Retinal pigment epithelial cell (primary cell): ENCODE data around the gene SH2B3.

Experiments
- DNase-seq: peaks from one replicate; pipeline ENCODE4 v3.0.0-alpha.2; 2010; ENCODE audit warnings: low read depth
- H3K4me3 ChIP-seq: 2 replicates; pipeline ENCODE4 v1.5.1; 2011; ENCODE audit warnings: mild to moderate bottlenecking, low read length, control low read depth, moderate library complexity
- TF ChIP-seq, protein P1 (sequence below): conservative IDR thresholded peaks from 2 replicates; pipeline ENCODE4 v1.5.1; 2011; ENCODE audit warnings: low read depth, low read length, control low read depth, inconsistent platforms

The SH2B3 gene

DNA sequence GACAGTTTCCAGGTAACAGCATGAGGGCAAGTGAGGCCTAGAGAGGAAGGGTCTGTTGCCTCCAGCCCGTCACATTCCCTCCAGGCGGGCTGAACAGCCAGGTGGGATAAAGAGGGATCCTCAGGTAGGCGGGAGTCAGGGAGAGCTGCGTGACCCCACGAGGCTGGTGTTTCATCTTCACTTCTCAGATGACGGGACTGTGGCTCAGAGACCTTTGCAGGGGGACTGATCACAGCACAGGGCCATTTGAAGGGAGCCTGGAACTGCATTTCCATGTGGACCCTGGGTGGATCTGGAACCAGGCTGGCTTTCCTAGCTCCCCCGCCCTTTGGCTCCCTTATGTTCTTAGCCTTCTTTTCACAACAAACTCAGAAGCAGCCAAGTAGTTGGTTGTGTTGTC lies 37.4 kb downstream of the SH2B3 start:
- no peak overlapping the region for H3K4me3 ChIP-seq
- TF ChIP-seq, protein P1, sequence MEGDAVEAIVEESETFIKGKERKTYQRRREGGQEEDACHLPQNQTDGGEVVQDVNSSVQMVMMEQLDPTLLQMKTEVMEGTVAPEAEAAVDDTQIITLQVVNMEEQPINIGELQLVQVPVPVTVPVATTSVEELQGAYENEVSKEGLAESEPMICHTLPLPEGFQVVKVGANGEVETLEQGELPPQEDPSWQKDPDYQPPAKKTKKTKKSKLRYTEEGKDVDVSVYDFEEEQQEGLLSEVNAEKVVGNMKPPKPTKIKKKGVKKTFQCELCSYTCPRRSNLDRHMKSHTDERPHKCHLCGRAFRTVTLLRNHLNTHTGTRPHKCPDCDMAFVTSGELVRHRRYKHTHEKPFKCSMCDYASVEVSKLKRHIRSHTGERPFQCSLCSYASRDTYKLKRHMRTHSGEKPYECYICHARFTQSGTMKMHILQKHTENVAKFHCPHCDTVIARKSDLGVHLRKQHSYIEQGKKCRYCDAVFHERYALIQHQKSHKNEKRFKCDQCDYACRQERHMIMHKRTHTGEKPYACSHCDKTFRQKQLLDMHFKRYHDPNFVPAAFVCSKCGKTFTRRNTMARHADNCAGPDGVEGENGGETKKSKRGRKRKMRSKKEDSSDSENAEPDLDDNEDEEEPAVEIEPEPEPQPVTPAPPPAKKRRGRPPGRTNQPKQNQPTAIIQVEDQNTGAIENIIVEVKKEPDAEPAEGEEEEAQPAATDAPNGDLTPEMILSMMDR, result no peak
- no peak for DNase-seq

DNA sequence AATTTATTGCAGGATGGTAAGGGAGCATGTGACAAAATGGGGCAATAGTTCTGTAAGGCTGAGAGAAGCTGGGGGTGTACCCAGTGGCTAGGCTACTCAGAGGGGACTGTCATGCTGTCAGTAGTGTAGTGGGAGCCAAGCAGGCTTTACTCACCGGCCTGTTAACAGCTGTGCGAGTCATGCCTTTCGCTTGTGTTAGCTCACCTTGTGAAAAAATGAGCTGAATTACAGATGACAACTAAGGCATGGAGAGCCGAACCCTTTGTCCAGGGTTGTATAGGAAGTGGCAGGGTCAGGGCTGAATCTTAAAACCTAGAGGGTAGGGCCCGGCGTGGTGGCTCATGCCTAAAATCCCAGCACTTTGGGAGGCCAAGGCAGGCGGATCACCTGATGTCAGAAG lies 37.9 kb downstream of the SH2B3 start:
- no peak overlapping the region for H3K4me3 ChIP-seq
- TF ChIP-seq, protein P1, result no peak
- DNase-seq, result no peak

DNA sequence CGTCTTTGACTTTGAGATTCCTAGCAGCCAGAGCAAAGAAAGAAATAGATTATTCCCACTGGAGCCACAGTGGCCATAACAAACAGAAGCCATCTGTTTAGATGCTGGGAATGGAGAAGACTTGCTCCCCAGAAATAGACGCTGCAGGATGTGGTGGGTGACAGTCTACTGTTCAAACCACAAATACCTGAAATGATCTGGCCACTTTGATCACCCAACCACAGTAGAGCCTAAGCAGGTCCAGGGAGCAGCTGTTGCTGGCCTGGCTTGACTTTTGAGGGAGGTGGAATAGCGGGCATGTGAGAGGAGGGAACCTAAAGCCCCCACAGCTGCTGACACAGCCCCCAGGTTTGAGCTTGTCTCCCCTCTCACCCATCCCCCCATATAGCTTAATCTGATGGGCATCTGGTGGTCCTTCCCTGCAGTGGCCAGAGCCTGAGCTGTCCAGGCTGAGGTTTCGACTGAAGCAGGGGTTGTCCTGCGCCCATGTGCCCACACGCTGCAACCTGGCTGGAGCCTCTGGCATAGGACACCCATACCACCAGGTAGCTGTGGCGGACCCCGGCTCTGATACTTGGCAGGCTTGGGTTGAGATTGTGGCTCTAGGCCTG lies 38.7 kb downstream of the SH2B3 start:
- TF ChIP-seq, protein P1, result no peak
- no peak overlapping the region for H3K4me3 ChIP-seq
- no peak for DNase-seq

DNA sequence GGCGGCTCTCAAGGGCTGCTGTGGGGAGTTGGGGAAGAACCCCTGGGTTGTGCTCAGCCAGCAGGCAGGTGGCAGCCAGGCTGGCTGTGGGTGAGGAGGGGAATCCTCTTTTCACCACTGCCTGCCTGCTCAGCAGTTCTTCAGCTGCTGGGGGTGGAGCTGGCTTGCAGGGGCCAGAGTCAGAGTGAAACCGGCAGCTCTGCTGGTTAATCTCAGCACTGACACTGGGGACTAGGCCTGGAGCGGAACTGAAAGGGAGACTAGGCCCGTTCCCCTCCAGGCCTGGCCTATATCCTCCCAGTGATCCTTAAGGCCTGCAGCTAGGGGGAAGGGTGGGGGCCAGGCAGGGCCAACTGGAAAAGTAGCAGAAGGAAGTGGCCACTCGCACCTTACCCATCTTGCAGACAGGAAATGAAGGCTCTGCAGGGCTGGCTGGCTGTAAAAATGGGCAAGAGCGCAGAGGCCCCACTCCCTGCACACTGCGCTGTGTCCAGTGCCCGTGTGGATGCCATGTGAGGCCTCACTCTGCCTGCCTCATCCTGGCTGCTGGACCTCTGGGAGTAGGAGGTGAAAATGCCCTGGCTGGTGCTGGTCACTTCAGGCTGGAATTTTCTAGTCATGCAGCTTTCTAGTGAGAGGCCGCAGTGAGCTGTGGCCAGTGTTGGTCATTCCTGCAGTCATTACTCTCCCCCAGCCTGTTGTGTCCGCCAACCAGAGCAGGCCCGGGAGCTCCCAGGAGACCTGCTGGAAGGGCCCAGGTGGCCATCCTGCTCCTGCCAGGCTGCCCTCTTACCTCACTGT lies 39.4 kb downstream of the SH2B3 start:
- TF ChIP-seq, protein P1, result no peak
- DNase-seq, result no peak
- no peak overlapping the region for H3K4me3 ChIP-seq

DNA sequence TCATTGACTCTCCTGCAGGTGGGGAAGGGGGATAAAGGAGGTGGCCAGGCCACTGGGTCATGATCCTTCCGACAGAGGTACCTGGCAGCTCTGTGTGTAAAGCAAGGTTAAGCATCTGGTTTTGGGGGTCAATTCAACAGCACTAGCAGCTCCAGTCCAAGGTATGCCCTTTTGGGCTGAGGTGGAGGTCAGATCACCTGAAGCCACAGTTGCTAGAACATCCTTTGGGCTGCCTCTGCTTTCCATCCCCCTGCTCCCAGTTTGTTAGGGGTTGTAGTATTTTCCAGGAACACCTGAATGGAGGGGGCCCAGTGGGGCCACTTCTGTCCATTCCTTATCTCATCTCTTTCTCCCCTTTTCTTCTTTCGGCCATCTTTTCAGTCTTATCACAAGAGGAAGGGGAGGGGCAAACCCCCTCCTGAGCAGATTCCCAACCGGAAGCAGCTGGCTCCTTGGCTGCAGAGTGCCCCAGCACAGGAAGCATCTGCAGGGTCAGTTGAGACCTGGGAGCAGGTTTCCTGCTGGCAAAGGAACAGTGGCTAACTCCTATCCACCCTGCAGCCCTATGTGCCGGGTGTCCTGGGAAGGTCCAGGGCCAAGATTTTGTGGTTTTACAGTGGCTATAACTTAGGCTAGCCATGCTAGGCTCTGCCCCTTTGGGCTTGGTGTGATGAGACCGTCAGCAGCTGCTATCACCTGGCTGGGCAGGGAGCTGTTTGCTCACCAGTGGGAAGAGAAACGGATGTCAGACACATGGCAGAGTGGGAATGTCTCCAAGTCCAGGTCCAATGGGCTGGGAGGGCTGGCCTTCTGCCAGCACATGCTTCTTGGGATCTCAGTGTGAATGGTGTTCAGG lies 40.2 kb downstream of the SH2B3 start:
- DNase-seq, result no peak
- TF ChIP-seq, protein P1, result no peak
- H3K4me3 ChIP-seq, result no peak overlapping the region

DNA sequence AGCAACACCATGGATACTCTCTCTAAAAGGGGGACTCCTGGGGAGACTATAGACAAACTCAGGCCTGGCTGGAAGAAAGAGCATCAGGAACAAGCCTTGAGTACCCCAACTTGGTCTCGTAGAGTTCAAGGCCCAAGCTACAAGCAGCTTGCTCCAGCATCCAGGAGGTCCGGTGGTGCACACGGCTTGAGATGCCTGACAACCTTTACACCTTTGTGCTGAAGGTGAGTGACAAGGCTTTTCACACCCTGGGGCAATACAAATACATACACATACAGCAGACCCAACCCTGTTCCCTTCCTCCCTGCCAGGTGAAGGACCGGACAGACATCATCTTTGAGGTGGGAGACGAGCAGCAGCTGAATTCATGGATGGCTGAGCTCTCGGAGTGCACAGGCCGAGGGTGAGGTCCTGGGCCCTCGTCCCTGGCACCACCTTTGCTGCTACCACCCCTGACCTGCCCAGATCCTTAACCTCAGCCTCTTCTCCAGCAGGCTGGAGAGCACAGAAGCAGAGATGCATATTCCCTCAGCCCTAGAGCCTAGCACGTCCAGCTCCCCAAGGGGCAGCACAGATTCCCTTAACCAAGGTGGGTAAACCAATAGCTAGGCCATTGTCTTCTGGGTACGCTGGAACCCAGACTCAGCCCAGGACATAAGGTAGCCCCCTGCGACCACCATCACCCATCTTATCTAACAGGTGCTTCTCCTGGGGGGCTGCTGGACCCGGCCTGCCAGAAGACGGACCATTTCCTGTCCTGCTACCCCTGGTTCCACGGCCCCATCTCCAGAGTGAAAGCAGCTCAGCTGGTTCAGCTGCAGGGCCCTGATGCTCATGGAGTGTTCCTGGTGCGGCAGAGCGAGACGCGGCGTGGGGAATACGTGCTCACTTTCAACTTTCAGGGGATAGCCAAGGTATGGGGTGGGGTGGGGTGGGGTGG lies 41.2 kb downstream of the SH2B3 start:
- no peak for DNase-seq
- H3K4me3 ChIP-seq, result no peak overlapping the region
- TF ChIP-seq, protein P1, result no peak
